ENCODE data around the gene SERPINA9. TPM values are rescaled to one million over a fixed set of nuclear protein-coding genes. Genes with fewer than 3 reads are reported as not detected.
"Not testable (repeated sequence)": the region's sequence is repeated elsewhere in the genome, so short reads cannot be mapped to it uniquely, and the experiment has no call there.

SERPINA9 gene
- total RNA-seq, 1 donor: not detected

GRCh38 chr14:94424371-94424770, 51.6 kb downstream of the SERPINA9 start:
- no peak for DNase-seq (ENCODE audit: low read depth)
- TF ChIP-seq CTCF (IDR thresholded peaks at IDR 0.05; ENCODE audit: insufficient read depth, low read length): no peak
- no peak overlapping the region for H3K4me3 ChIP-seq (ENCODE audit: low read depth, low read length)

- DNase-seq (ENCODE audit: low read depth): peak; percentile 72
- peak; percentile 72 for TF ChIP-seq CTCF (IDR thresholded peaks at IDR 0.05; ENCODE audit: insufficient read depth, low read length)
- peak overlapping the region; percentile 13 for H3K4me3 ChIP-seq (ENCODE audit: low read depth, low read length)
Observed at GRCh38 chr14:94423453-94424056, 52.4 kb downstream of the SERPINA9 start.

- no peak for TF ChIP-seq CTCF (IDR thresholded peaks at IDR 0.05; ENCODE audit: insufficient read depth, low read length)
- no peak for DNase-seq (ENCODE audit: low read depth)
Observed at GRCh38 chr14:94421316-94421715, 54.7 kb downstream of the SERPINA9 start.

GRCh38 chr14:94417497-94418205, 58.3 kb downstream of the SERPINA9 start:
- H3K4me3 ChIP-seq (ENCODE audit: low read depth, low read length); DNase-seq (ENCODE audit: low read depth): not testable (repeated sequence)

More at GRCh38 chr14:94421316-94421715, 54.7 kb downstream of the SERPINA9 start:
- H3K4me3 ChIP-seq (ENCODE audit: low read depth, low read length): no peak overlapping the region

Other genes with a start within 250 kb of the SERPINA9 start
- gene SERPINA10, start 182.9 kb downstream of the SERPINA9 start, total RNA-seq (ENCODE audit: low replicate concordance): not detected in 2 replicates
- gene SERPINA6, start 152.9 kb downstream of the SERPINA9 start, total RNA-seq (ENCODE audit: low replicate concordance): not detected in 2 replicates
- not detected in 2 replicates for gene SERPINA2, start 109.5 kb downstream of the SERPINA9 start, total RNA-seq (ENCODE audit: low replicate concordance)
- gene SERPINA1, start 87.6 kb downstream of the SERPINA9 start, total RNA-seq (ENCODE audit: low replicate concordance): not detected in 2 replicates
- gene SERPINA11, start 23.4 kb downstream of the SERPINA9 start, total RNA-seq (ENCODE audit: low replicate concordance): not detected in 2 replicates
- not detected in 2 replicates for gene SERPINA12, start 33.3 kb upstream of the SERPINA9 start, total RNA-seq (ENCODE audit: low replicate concordance)
- not detected in 2 replicates for gene SERPINA4, start 85.2 kb upstream of the SERPINA9 start, total RNA-seq (ENCODE audit: low replicate concordance)
- gene SERPINA5, start 105.2 kb upstream of the SERPINA9 start, total RNA-seq (ENCODE audit: low replicate concordance): 0.09 TPM in 1 of 2 replicates, not detected in the other
- 5.3 and 13.6 TPM in 2 replicates for gene SERPINA3, start 136.2 kb upstream of the SERPINA9 start, total RNA-seq (ENCODE audit: low replicate concordance)

Data from fibroblast of the aortic adventitia (primary cell).